ENCODE results near the gene SIMC1.

The SIMC1 gene

GRCh38 chr5:176373100-176373818 lies 135.0 kb downstream of the SIMC1 start:
- H3F3A ChIP-seq (ENCODE audit: insufficient read depth, low read length): no peaks in the 10 kb centered on the region
- H3K9me2 ChIP-seq (ENCODE audit: low read depth, low read length): no peaks in the 10 kb centered on the region
- H2AFZ ChIP-seq (ENCODE audit: low read length): no peak overlapping the region
- peaks cover 12% of the 10 kb centered on the region for H3K4me1 ChIP-seq (ENCODE audit: insufficient read depth, low read length, severe bottlenecking)
- H4K20me1 ChIP-seq (ENCODE audit: insufficient read depth, low read length): no peaks in the 10 kb centered on the region
- H3K27ac ChIP-seq (ENCODE audit: low read depth, low read length, poor library complexity, severe bottlenecking): no peak overlapping the region
- H3K9ac ChIP-seq (ENCODE audit: low read length): no peak overlapping the region
- no peak overlapping the region for H3K4me2 ChIP-seq (ENCODE audit: low read length)
- no peaks in the 10 kb centered on the region for H3K27me3 ChIP-seq (ENCODE audit: insufficient read depth, low read length)
- no peaks in the 10 kb centered on the region for H3K9me3 ChIP-seq (ENCODE audit: low read length)
- no peak overlapping the region for H3K4me3 ChIP-seq (ENCODE audit: low read depth, low read length, poor library complexity, severe bottlenecking)
- H3K36me3 ChIP-seq (ENCODE audit: insufficient read depth, low read length): no peaks in the 10 kb centered on the region
- no peaks in the 10 kb centered on the region for H3K79me2 ChIP-seq (ENCODE audit: insufficient read depth, low read length)
- TF ChIP-seq, protein P1, sequence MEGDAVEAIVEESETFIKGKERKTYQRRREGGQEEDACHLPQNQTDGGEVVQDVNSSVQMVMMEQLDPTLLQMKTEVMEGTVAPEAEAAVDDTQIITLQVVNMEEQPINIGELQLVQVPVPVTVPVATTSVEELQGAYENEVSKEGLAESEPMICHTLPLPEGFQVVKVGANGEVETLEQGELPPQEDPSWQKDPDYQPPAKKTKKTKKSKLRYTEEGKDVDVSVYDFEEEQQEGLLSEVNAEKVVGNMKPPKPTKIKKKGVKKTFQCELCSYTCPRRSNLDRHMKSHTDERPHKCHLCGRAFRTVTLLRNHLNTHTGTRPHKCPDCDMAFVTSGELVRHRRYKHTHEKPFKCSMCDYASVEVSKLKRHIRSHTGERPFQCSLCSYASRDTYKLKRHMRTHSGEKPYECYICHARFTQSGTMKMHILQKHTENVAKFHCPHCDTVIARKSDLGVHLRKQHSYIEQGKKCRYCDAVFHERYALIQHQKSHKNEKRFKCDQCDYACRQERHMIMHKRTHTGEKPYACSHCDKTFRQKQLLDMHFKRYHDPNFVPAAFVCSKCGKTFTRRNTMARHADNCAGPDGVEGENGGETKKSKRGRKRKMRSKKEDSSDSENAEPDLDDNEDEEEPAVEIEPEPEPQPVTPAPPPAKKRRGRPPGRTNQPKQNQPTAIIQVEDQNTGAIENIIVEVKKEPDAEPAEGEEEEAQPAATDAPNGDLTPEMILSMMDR (IDR thresholded peaks at IDR 0.05; ENCODE audit: low read length): no peak
- TF ChIP-seq EZH2 (IDR thresholded peaks at IDR 0.05; ENCODE audit: borderline replicate concordance, low read length): no peak

DNA sequence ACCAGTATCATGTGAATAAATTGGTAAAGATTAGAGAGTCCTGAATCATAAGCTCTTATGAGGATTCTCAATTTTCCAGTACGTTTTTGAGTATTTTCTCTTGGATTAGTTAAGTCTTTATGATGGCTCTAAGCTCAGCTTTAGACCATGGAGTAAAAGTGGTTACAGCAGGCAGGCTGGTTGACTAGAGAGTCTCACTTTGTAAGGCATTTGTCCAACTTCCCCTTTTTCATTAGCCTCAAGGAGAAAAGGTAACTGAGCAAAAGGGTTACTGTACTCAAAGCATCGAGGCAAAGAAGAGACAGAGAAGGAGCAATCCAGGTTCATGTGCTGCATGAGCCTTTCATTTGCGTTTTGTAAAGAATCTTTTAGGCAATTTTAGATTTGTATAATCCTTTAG lies 141.7 kb downstream of the SIMC1 start:
- no peaks in the 10 kb centered on the region for H3K27me3 ChIP-seq (ENCODE audit: insufficient read depth, low read length)
- no peaks in the 10 kb centered on the region for H3K9me2 ChIP-seq (ENCODE audit: low read depth, low read length)
- no peak overlapping the region for H3K9ac ChIP-seq (ENCODE audit: low read length)
- H3K4me2 ChIP-seq (ENCODE audit: low read length): no peak overlapping the region
- H3K79me2 ChIP-seq (ENCODE audit: insufficient read depth, low read length): no peaks in the 10 kb centered on the region
- no peak overlapping the region for H3K27ac ChIP-seq (ENCODE audit: low read depth, low read length, poor library complexity, severe bottlenecking)
- H3K9me3 ChIP-seq (ENCODE audit: low read length): no peaks in the 10 kb centered on the region
- peaks cover 52% of the 10 kb centered on the region for H3K36me3 ChIP-seq (ENCODE audit: insufficient read depth, low read length)
- TF ChIP-seq EZH2 (IDR thresholded peaks at IDR 0.05; ENCODE audit: borderline replicate concordance, low read length): no peak
- TF ChIP-seq, protein P1 (IDR thresholded peaks at IDR 0.05; ENCODE audit: low read length): no peak
- no peak overlapping the region for H2AFZ ChIP-seq (ENCODE audit: low read length)
- no peak overlapping the region for H3K4me3 ChIP-seq (ENCODE audit: low read depth, low read length, poor library complexity, severe bottlenecking)
- H3F3A ChIP-seq (ENCODE audit: insufficient read depth, low read length): peaks cover 7% of the 10 kb centered on the region; the same call in 1 of the 2 replicates
- no peaks in the 10 kb centered on the region for H3K4me1 ChIP-seq (ENCODE audit: insufficient read depth, low read length, severe bottlenecking)
- no peaks in the 10 kb centered on the region for H4K20me1 ChIP-seq (ENCODE audit: insufficient read depth, low read length)

- peaks cover 6% of the 10 kb centered on the region for H3K4me1 ChIP-seq (ENCODE audit: insufficient read depth, low read length, severe bottlenecking)
- no peaks in the 10 kb centered on the region for H3K9me2 ChIP-seq (ENCODE audit: low read depth, low read length)
- peaks cover 10% of the 10 kb centered on the region for H3K79me2 ChIP-seq (ENCODE audit: insufficient read depth, low read length)
- H3K9ac ChIP-seq (ENCODE audit: low read length): no peak overlapping the region
- no peak for TF ChIP-seq EZH2 (IDR thresholded peaks at IDR 0.05; ENCODE audit: borderline replicate concordance, low read length)
- TF ChIP-seq, protein P1 (IDR thresholded peaks at IDR 0.05; ENCODE audit: low read length): no peak
- no peak overlapping the region for H3K4me2 ChIP-seq (ENCODE audit: low read length)
- no peak overlapping the region for H2AFZ ChIP-seq (ENCODE audit: low read length)
- H3K27ac ChIP-seq (ENCODE audit: low read depth, low read length, poor library complexity, severe bottlenecking): no peak overlapping the region
- no peaks in the 10 kb centered on the region for H4K20me1 ChIP-seq (ENCODE audit: insufficient read depth, low read length)
- H3K4me3 ChIP-seq (ENCODE audit: low read depth, low read length, poor library complexity, severe bottlenecking): no peak overlapping the region
- H3F3A ChIP-seq (ENCODE audit: insufficient read depth, low read length): peaks cover 7% of the 10 kb centered on the region; the same call in 1 of the 2 replicates
- peaks cover 68% of the 10 kb centered on the region for H3K36me3 ChIP-seq (ENCODE audit: insufficient read depth, low read length)
- H3K27me3 ChIP-seq (ENCODE audit: insufficient read depth, low read length): no peaks in the 10 kb centered on the region
- H3K9me3 ChIP-seq (ENCODE audit: low read length): no peaks in the 10 kb centered on the region
Measured at GRCh38 chr5:176381423-176381822, 143.2 kb downstream of the SIMC1 start.
